Mesenchymal stem cell (in vitro differentiated cells and primary cell): Measurements from ENCODE around the gene SPDYE3.
"Not testable (repeated sequence)": the region's sequence is repeated elsewhere in the genome, so short reads cannot be mapped to it uniquely, and the experiment has no call there.

ENCODE experiments used
- DNase-seq: peaks from one replicate; pipeline ENCODE4 v3.0.0-alpha.2; 2013
- H2AFZ ChIP-seq: one replicate; pipeline ENCODE4 v1.6.1; 2013; ENCODE audit warnings: low read depth, mild to moderate bottlenecking, control low read depth, inconsistent platforms, low read length, moderate library complexity
- H2AK5ac ChIP-seq: 2 replicates; pipeline ENCODE4 v1.6.1; 2013; ENCODE audit warnings: low read length, moderate library complexity, mild to moderate bottlenecking, inconsistent platforms; ENCODE audit not compliant: severe bottlenecking
- H2BK120ac ChIP-seq: one replicate; pipeline ENCODE4 v1.6.1; 2013; ENCODE audit warnings: low read depth, mild to moderate bottlenecking, inconsistent platforms, low read length, moderate library complexity
- H2BK12ac ChIP-seq, 2 experiments: one replicate each; pipeline ENCODE4 v1.6.1; 2013; ENCODE audit warnings: inconsistent platforms in 2 of 2, low read length in 2 of 2, mild to moderate bottlenecking in 2 of 2, moderate library complexity in 2 of 2, control low read depth in 1 of 2
- H2BK15ac ChIP-seq: one replicate; pipeline ENCODE4 v1.6.1; 2013; ENCODE audit warnings: mild to moderate bottlenecking, low read depth, inconsistent platforms; ENCODE audit not compliant: poor library complexity, severe bottlenecking
- H2BK5ac ChIP-seq: 2 replicates; pipeline ENCODE4 v1.6.1; 2013; ENCODE audit warnings: low read depth, mild to moderate bottlenecking, low read length, control low read depth, inconsistent platforms; ENCODE audit not compliant: poor library complexity, severe bottlenecking
- H3K14ac ChIP-seq, 2 experiments: one replicate each; pipeline ENCODE4 v1.6.1; 2013; ENCODE audit warnings: inconsistent platforms in 2 of 2, low read length in 2 of 2, control low read depth in 1 of 2, mild to moderate bottlenecking in 1 of 2, moderate library complexity in 1 of 2
- H3K18ac ChIP-seq, 2 experiments: one replicate each; pipeline ENCODE4 v1.6.1; 2013; ENCODE audit warnings: inconsistent platforms in 2 of 2, low read length in 2 of 2, control low read depth in 1 of 2, low read depth in 1 of 2, mild to moderate bottlenecking in 1 of 2
- H3K23ac ChIP-seq, 2 experiments: one replicate each; pipeline ENCODE4 v1.6.1; 2013; ENCODE audit warnings: inconsistent platforms in 2 of 2, low read length in 2 of 2, mild to moderate bottlenecking in 2 of 2, moderate library complexity in 2 of 2, control low read depth in 1 of 2
- H3K27ac ChIP-seq: 2 replicates; pipeline ENCODE4 v1.5.1; 2013; ENCODE audit warnings: mild to moderate bottlenecking, moderate library complexity, low read length, control low read depth, inconsistent platforms; ENCODE audit not compliant: poor library complexity, severe bottlenecking
- H3K27me3 ChIP-seq, 2 experiments: 2 replicates each; pipeline versions ENCODE4 v1.6.1 to v1.7.0; 2013; ENCODE audit warnings: low read length in 2 of 2, mild to moderate bottlenecking in 2 of 2, moderate library complexity in 2 of 2, control low read depth in 1 of 2, inconsistent platforms in 1 of 2; ENCODE audit not compliant: control insufficient read depth in 1 of 2, insufficient read depth in 1 of 2
- H3K36me3 ChIP-seq, 2 experiments: 2 replicates each; pipeline versions ENCODE4 v1.6.1 to v1.7.0; 2013; ENCODE audit warnings: low read length in 2 of 2, control low read depth in 1 of 2, inconsistent platforms in 1 of 2, low read depth in 1 of 2, mild to moderate bottlenecking in 1 of 2; ENCODE audit not compliant: insufficient read depth in 2 of 2, control insufficient read depth in 1 of 2
- H3K4ac ChIP-seq, 2 experiments: one replicate each; pipeline ENCODE4 v1.6.1; 2013; ENCODE audit warnings: inconsistent platforms in 2 of 2, low read length in 2 of 2, mild to moderate bottlenecking in 2 of 2, moderate library complexity in 2 of 2, control low read depth in 1 of 2, low read depth in 1 of 2
- H3K4me1 ChIP-seq: 2 replicates; pipeline ENCODE4 v1.6.1; 2013; ENCODE audit warnings: low read depth, low read length, control low read depth; ENCODE audit not compliant: control insufficient read depth, insufficient read depth
- H3K4me2 ChIP-seq: 2 replicates; pipeline ENCODE4 v1.6.1; 2013; ENCODE audit warnings: low read length, mild to moderate bottlenecking, inconsistent platforms; ENCODE audit not compliant: poor library complexity, severe bottlenecking
- H3K4me3 ChIP-seq, 2 experiments: 2 replicates each; pipeline versions ENCODE4 v1.5.1 to v1.7.0; 2013; ENCODE audit warnings: low read length in 2 of 2, mild to moderate bottlenecking in 2 of 2, control low read depth in 1 of 2, low read depth in 1 of 2; ENCODE audit not compliant: insufficient read depth in 1 of 2
- H3K79me1 ChIP-seq: replicated peaks from 2 replicates; pipeline ENCODE4 v1.6.1; 2013; ENCODE audit warnings: mild to moderate bottlenecking, control low read depth, low read length, inconsistent platforms; ENCODE audit not compliant: poor library complexity, severe bottlenecking
- H3K9ac ChIP-seq: 2 replicates; pipeline ENCODE4 v1.7.0; 2013; ENCODE audit warnings: mild to moderate bottlenecking, low read length, moderate library complexity
- H3K9me3 ChIP-seq: 2 replicates; pipeline ENCODE4 v1.7.0; 2013; ENCODE audit warnings: mild to moderate bottlenecking, low read length; ENCODE audit not compliant: control insufficient read depth
- H4K8ac ChIP-seq: one replicate; pipeline ENCODE4 v1.6.1; 2013; ENCODE audit warnings: inconsistent platforms, mild to moderate bottlenecking, low read length, moderate library complexity
- H4K91ac ChIP-seq: one replicate; pipeline ENCODE4 v1.6.1; 2013; ENCODE audit warnings: mild to moderate bottlenecking, low read length, inconsistent platforms
- WGBS: methylation state at CpG from one replicate; pipeline ENCODE4 v1.1.7; 2013; ENCODE audit warnings: mixed read lengths; 5-methylcytosine and 5-hydroxymethylcytosine counted together

The SPDYE3 gene

DNA sequence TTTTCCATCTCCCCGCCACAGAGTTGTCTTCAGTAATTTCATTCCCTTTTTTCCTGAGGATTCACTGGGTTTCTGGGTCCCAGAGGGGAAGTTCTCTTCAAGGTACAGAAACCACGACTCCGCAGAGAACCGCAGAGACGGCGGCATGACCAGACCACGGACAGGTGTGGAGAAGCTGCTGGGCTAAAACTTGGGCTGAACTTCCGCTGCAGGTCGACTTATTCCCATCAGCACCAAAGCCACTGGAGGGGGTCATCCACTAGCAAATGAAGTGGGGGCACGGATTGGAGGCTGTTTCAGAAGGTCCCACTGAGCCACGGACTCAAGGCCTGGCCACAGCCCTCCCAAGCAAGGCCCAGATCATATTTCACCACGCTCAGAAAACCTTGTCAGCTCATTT lies 3.0 kb upstream of the SPDYE3 start:
- not testable (repeated sequence) for H3K4me1 ChIP-seq

DNA sequence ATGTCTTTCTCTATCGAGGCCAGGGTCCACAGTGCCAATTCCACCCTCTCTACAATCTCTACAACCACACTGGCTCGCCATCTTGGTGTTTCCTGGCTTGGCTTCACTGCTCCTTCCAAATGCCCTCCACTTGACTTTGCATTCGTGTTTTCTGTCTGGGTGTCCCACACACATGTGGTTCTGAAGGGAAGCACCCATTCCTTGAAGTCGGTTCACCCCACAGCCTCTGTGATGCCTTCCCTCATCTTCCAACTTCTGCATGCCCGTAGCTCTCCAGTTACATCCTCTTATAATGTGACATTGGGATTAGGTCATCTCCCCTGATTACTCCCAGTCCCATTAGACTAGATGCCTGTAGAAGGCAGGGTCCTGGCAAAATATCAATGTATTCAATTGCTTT lies 10.8 kb downstream of the SPDYE3 start:
- H3K79me1 ChIP-seq, H3K23ac ChIP-seq, H2BK120ac ChIP-seq, H2BK15ac ChIP-seq, H3K9ac ChIP-seq, DNase-seq, H3K4me3 ChIP-seq, H3K18ac ChIP-seq, H4K8ac ChIP-seq, H4K91ac ChIP-seq, H3K4ac ChIP-seq, H2AK5ac ChIP-seq, H3K4me1 ChIP-seq, H3K27ac ChIP-seq, H3K9me3 ChIP-seq, H3K14ac ChIP-seq, H2AFZ ChIP-seq, H2BK12ac ChIP-seq, H2BK5ac ChIP-seq, H3K36me3 ChIP-seq, H3K27me3 ChIP-seq, H3K4me2 ChIP-seq: not testable (repeated sequence)
- WGBS, result 97% methylated on average over 2 of the region's 5 CpGs

More for the DNA sequence above, 3.0 kb upstream of the SPDYE3 start:
- H4K91ac ChIP-seq, H2BK120ac ChIP-seq, H2BK5ac ChIP-seq, H3K27me3 ChIP-seq, H2BK12ac ChIP-seq, H4K8ac ChIP-seq, H3K27ac ChIP-seq, H2BK15ac ChIP-seq, H2AFZ ChIP-seq, H3K4me3 ChIP-seq, H3K18ac ChIP-seq, DNase-seq, H3K4ac ChIP-seq, H3K36me3 ChIP-seq, H3K23ac ChIP-seq, H3K9ac ChIP-seq, H3K9me3 ChIP-seq, H3K79me1 ChIP-seq, H2AK5ac ChIP-seq, H3K14ac ChIP-seq, H3K4me2 ChIP-seq: not testable (repeated sequence)
- 100% methylated on average over 7 of the region's 12 CpGs for WGBS

DNA sequence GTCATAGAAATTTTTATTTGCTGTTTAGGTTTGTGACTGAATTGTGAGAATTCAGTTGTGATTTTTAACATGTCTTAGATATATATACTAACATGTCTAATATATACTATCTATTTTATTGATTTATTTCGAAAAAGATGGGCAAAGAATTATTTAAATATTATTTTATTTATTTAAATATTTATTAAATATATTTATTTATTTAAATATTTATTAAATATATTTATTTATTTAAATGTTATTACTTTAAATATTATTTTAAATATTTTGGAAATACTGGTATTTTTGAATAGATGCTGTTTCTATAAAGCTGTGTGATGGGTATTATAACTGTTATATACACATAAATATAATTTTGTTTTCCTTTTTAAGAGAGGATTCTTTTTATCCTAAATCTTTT lies 14.1 kb downstream of the SPDYE3 start:
- H3K4me1 ChIP-seq, H4K8ac ChIP-seq, H2BK15ac ChIP-seq, H3K4ac ChIP-seq, H3K27ac ChIP-seq, H3K79me1 ChIP-seq, DNase-seq, H3K14ac ChIP-seq, H2AFZ ChIP-seq, H3K9me3 ChIP-seq, H3K4me2 ChIP-seq, H2AK5ac ChIP-seq, H3K9ac ChIP-seq, H3K27me3 ChIP-seq, H4K91ac ChIP-seq, H2BK5ac ChIP-seq, H3K4me3 ChIP-seq, H2BK120ac ChIP-seq, H3K18ac ChIP-seq, H3K23ac ChIP-seq, H2BK12ac ChIP-seq: not testable (repeated sequence)
- H3K36me3 ChIP-seq, result peaks cover 6 to 16% of the 10 kb centered on the region in 2 experiments
- no CpG with 5 or more reads among the region's 1 CpG for WGBS

DNA sequence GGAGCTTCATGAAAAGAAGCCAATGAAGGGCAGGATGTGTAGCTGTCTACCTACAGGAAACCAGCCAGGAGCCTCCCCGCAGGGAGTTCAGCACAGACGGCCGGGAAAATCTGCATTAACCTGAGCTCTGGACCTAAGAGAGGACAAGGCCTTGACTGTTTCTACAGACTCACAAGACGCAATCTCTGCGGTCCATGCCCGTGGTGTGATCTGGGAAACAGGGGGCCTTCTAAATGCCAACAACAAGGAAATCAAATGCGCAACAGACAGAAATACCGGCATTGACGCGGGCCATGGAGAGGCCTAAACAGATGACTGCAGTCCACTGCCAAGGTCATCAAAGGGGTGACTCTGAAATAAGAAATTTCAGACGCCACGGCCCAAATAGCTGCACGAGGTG lies 16.7 kb downstream of the SPDYE3 start:
- H2BK120ac ChIP-seq, H3K9me3 ChIP-seq, H4K8ac ChIP-seq, H2BK5ac ChIP-seq, H3K4me3 ChIP-seq, H2BK12ac ChIP-seq, H3K18ac ChIP-seq, H3K4me2 ChIP-seq, H4K91ac ChIP-seq, H3K4ac ChIP-seq, H3K14ac ChIP-seq, H3K27ac ChIP-seq, H3K27me3 ChIP-seq, H2BK15ac ChIP-seq, H3K9ac ChIP-seq, H3K23ac ChIP-seq, H2AFZ ChIP-seq, H3K4me1 ChIP-seq, DNase-seq, H3K79me1 ChIP-seq, H2AK5ac ChIP-seq: not testable (repeated sequence)
- 98% methylated on average over 10 of the region's 13 CpGs for WGBS
- peaks cover 14 to 17% of the 10 kb centered on the region in 2 experiments for H3K36me3 ChIP-seq
